T-helper 2 cell treated with Interferon-gamma antibody and Interleukin-4, amounts not matched to agents 5 μg/mL and 100 μg/mL, for 36 hours (primary cell): Measurements from ENCODE around the gene MOSMO.
A peak's percentile ranks its signal among the peaks of the same experiment; 100 is the strongest.
"Not testable (repeated sequence)": the region's sequence is repeated elsewhere in the genome, so short reads cannot be mapped to it uniquely, and the experiment has no call there.

Experiments used
- DNase-seq: peaks from one replicate; pipeline ENCODE4 v3.0.0; 2021; ENCODE audit warnings: low spot score
- H3K27ac Mint-ChIP-seq: one replicate; pipeline ENCODE4 v1.8.0; 2021; ENCODE audit warnings: mild to moderate bottlenecking, mixed read lengths
- H3K27me3 Mint-ChIP-seq: one replicate; pipeline ENCODE4 v1.8.0; 2021; ENCODE audit warnings: low read depth, mixed read lengths
- H3K36me3 Mint-ChIP-seq: one replicate; pipeline ENCODE4 v1.8.0; 2021; ENCODE audit warnings: low read depth, mixed read lengths
- H3K4me1 Mint-ChIP-seq: one replicate; pipeline ENCODE4 v1.8.0; 2021; ENCODE audit warnings: low read depth, mixed read lengths
- H3K4me3 Mint-ChIP-seq: one replicate; pipeline ENCODE4 v1.8.0; 2022; ENCODE audit warnings: mild to moderate bottlenecking, moderate library complexity, mixed read lengths
- H3K9me3 Mint-ChIP-seq: one replicate; pipeline ENCODE4 v1.8.0; 2021; ENCODE audit warnings: mixed read lengths

The MOSMO gene

GRCh38 chr16:21990381-21990944, 17.4 kb upstream of the MOSMO start:
- DNase-seq, result no peak
- H3K36me3 Mint-ChIP-seq, result peaks cover 12% of the 10 kb centered on the region
- H3K9me3 Mint-ChIP-seq, result no peaks in the 10 kb centered on the region
- no peaks in the 10 kb centered on the region for H3K27me3 Mint-ChIP-seq
- no peak overlapping the region for H3K27ac Mint-ChIP-seq
- H3K4me3 Mint-ChIP-seq, result peak overlapping the region; percentile 24
- peaks cover 29% of the 10 kb centered on the region for H3K4me1 Mint-ChIP-seq

GRCh38 chr16:21991621-21992020, 16.3 kb upstream of the MOSMO start:
- DNase-seq, result no peak
- Mint-ChIP-seq H3K27ac (peak overlapping the region; percentile 11), H3K9me3 (no peaks in the 10 kb centered on the region), H3K36me3 (peaks cover 3% of the 10 kb centered on the region), H3K4me1 (peaks cover 29% of the 10 kb centered on the region), H3K27me3 (no peaks in the 10 kb centered on the region), H3K4me3 (peak overlapping the region; percentile 51)

- Mint-ChIP-seq H3K27ac (no peak overlapping the region), H3K36me3 (no peaks in the 10 kb centered on the region), H3K9me3 (no peaks in the 10 kb centered on the region), H3K4me1 (peaks cover 25% of the 10 kb centered on the region), H3K27me3 (no peaks in the 10 kb centered on the region), H3K4me3 (no peak overlapping the region)
- DNase-seq, result no peak
Observed at GRCh38 chr16:21994856-21995465, 12.9 kb upstream of the MOSMO start.

- no peak overlapping the region for H3K27ac Mint-ChIP-seq
- H3K9me3 Mint-ChIP-seq, result no peaks in the 10 kb centered on the region
- peaks cover 10% of the 10 kb centered on the region for H3K4me1 Mint-ChIP-seq
- H3K36me3 Mint-ChIP-seq, result no peaks in the 10 kb centered on the region
- H3K27me3 Mint-ChIP-seq, result peaks cover 2% of the 10 kb centered on the region
- no peak for DNase-seq
- no peak overlapping the region for H3K4me3 Mint-ChIP-seq
Observed at GRCh38 chr16:21996923-21997696, 10.8 kb upstream of the MOSMO start.

- Mint-ChIP-seq H3K4me1 (peaks cover 9% of the 10 kb centered on the region), H3K4me3 (no peak overlapping the region), H3K27ac (no peak overlapping the region), H3K9me3 (no peaks in the 10 kb centered on the region), H3K27me3 (peaks cover 2% of the 10 kb centered on the region), H3K36me3 (no peaks in the 10 kb centered on the region)
- no peak for DNase-seq
Observed at GRCh38 chr16:21997697-21998480, 10.0 kb upstream of the MOSMO start.

- H3K27me3 Mint-ChIP-seq, result peaks cover 2% of the 10 kb centered on the region
- no peak overlapping the region for H3K27ac Mint-ChIP-seq
- no peak overlapping the region for H3K4me3 Mint-ChIP-seq
- no peaks in the 10 kb centered on the region for H3K9me3 Mint-ChIP-seq
- H3K4me1 Mint-ChIP-seq, result peaks cover 6% of the 10 kb centered on the region
- no peaks in the 10 kb centered on the region for H3K36me3 Mint-ChIP-seq
- DNase-seq, result no peak
Observed at GRCh38 chr16:22001591-22001990, 6.3 kb upstream of the MOSMO start.

- H3K4me3 Mint-ChIP-seq, H3K9me3 Mint-ChIP-seq, H3K27ac Mint-ChIP-seq, DNase-seq, H3K27me3 Mint-ChIP-seq, H3K36me3 Mint-ChIP-seq: not testable (repeated sequence)
- peaks cover 10% of the 10 kb centered on the region for H3K4me1 Mint-ChIP-seq
Observed at GRCh38 chr16:22002047-22002446, 5.9 kb upstream of the MOSMO start.

GRCh38 chr16:22003195-22003594, 4.7 kb upstream of the MOSMO start:
- Mint-ChIP-seq H3K4me3 (no peak overlapping the region), H3K36me3 (no peaks in the 10 kb centered on the region), H3K27ac (no peak overlapping the region), H3K27me3 (peaks cover 9% of the 10 kb centered on the region), H3K4me1 (peaks cover 15% of the 10 kb centered on the region), H3K9me3 (no peaks in the 10 kb centered on the region)
- DNase-seq, result no peak

- H3K9me3 Mint-ChIP-seq, result no peaks in the 10 kb centered on the region
- H3K4me1 Mint-ChIP-seq, result peaks cover 17% of the 10 kb centered on the region
- H3K36me3 Mint-ChIP-seq, result no peaks in the 10 kb centered on the region
- no peak overlapping the region for H3K4me3 Mint-ChIP-seq
- no peak overlapping the region for H3K27ac Mint-ChIP-seq
- DNase-seq, result no peak
- H3K27me3 Mint-ChIP-seq, result peaks cover 9% of the 10 kb centered on the region
Observed at GRCh38 chr16:22004341-22004740, 3.6 kb upstream of the MOSMO start.

GRCh38 chr16:22005746-22006145, 2.2 kb upstream of the MOSMO start:
- Mint-ChIP-seq H3K27me3 (peaks cover 9% of the 10 kb centered on the region), H3K4me3 (no peak overlapping the region), H3K27ac (no peak overlapping the region), H3K4me1 (peaks cover 20% of the 10 kb centered on the region), H3K9me3 (no peaks in the 10 kb centered on the region), H3K36me3 (peaks cover 4% of the 10 kb centered on the region)
- no peak for DNase-seq

- Mint-ChIP-seq H3K9me3 (no peaks in the 10 kb centered on the region), H3K27ac (peak overlapping the region; percentile 81), H3K4me1 (peaks cover 19% of the 10 kb centered on the region)
Observed at GRCh38 chr16:22006636-22007035, 1.3 kb upstream of the MOSMO start.

GRCh38 chr16:22007159-22007508, 777 bp upstream of the MOSMO start:
- Mint-ChIP-seq H3K4me3 (peak overlapping the region; percentile 84), H3K36me3 (peaks cover 4% of the 10 kb centered on the region), H3K9me3 (no peaks in the 10 kb centered on the region), H3K27me3 (peaks cover 7% of the 10 kb centered on the region), H3K27ac (peak overlapping the region; percentile 81), H3K4me1 (peaks cover 19% of the 10 kb centered on the region)
- no peak for DNase-seq

More at GRCh38 chr16:22006636-22007035, 1.3 kb upstream of the MOSMO start:
- peaks cover 7% of the 10 kb centered on the region for H3K27me3 Mint-ChIP-seq
- no peak for DNase-seq
- peak overlapping the region; percentile 84 for H3K4me3 Mint-ChIP-seq
- peaks cover 4% of the 10 kb centered on the region for H3K36me3 Mint-ChIP-seq

GRCh38 chr16:22008215-22009059, 526 bp downstream of the MOSMO start:
- H3K4me3 Mint-ChIP-seq, result peak overlapping the region; percentile 86
- H3K9me3 Mint-ChIP-seq, result no peaks in the 10 kb centered on the region
- H3K27me3 Mint-ChIP-seq, result peaks cover 7% of the 10 kb centered on the region
- peaks cover 4% of the 10 kb centered on the region for H3K36me3 Mint-ChIP-seq
- H3K27ac Mint-ChIP-seq, result peak overlapping the region; percentile 66
- peaks cover 24% of the 10 kb centered on the region for H3K4me1 Mint-ChIP-seq
- DNase-seq, result peak; percentile 15
